GM21526 (cell line): ENCODE measurements around the gene GNA15.
"Not testable (repeated sequence)": the region's sequence is repeated elsewhere in the genome, so short reads cannot be mapped to it uniquely, and the experiment has no call there.

Experiments
- ATAC-seq: cut with Tn5 transposase; IDR thresholded peaks from one replicate; pipeline ENCODE4 v1.9.1; 2021; ENCODE audit warnings: moderate library complexity; ENCODE audit not compliant: unreplicated experiment, low FRiP score

The GNA15 gene

DNA sequence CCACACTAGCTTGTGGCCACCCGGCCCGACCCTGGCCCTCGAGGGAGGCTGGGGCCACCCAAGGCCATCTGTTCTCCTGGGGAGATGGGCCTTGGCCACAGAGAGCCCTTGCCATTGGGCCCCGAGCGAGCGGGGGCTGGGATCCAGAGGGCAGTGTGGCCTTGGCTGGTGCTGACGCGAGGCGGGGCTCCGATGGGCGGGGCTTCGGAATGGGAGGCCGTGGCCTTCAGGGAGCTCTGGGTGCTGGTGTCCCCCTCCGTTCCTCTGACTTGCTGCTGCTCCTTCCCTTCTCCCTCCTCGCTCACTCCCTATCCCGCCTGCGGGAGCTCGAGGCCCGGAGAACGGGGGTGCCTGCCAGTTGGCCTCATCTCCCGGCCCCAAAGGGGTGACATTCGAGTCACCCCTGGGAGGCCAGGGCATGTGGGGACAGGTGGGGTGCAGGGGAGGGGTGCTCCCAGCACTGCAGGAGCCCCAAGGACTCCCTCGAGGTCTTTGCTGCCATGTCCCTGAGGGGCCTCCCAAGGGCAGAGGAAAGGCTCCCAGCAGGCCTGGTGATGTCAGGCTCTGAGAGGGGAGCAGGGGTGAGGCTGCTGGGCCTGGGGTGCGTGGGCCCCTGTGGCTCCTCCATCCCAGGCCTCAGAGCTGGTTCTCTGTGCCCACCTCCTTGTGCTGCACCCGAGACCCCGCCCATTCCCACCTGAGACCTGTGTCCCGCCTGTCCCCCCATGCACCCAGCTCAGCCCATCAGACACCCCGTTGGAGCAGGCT lies 54.1 kb downstream of the GNA15 start:
- ATAC-seq, result no peak

DNA sequence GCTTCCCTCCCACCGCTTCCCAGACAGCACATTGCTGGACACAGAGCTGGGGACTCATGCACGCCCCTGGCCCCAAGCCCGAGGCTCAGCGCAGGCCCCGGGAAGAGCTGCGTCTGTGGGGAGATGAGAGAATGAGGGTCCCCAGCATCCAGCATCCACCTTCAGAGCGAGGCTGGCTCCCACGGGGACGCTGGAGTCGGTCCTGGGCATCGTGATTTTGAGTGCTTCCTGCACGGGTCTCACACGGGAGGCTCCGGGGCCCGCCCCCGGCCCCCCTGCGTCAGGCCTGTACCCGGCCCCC lies 54.6 kb downstream of the GNA15 start:
- no peak for ATAC-seq

GRCh38 chr19:3190921-3191805 lies 55.3 kb downstream of the GNA15 start:
- no peak for ATAC-seq

GRCh38 chr19:3191806-3192104 lies 55.9 kb downstream of the GNA15 start:
- ATAC-seq, result not testable (repeated sequence)

DNA sequence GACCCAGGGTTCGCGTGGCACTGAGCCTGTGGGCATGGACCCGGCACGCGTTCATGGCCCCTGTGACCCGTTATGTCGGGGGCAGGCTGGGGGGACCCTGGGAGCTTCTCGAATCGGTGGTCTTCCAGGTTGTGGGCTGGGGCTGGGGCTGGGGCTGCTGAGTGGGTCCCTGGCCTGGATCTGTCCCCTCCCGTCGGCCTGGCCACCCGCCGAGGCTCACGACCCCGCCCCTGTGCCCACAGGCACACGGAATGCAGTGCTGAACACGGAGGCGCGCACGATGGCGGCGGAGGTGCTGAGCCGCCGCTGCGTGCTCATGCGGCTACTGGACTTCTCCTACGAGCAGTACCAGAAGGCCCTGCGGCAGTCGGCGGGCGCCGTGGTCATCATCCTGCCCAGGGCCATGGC lies 56.4 kb downstream of the GNA15 start:
- no peak for ATAC-seq

GRCh38 chr19:3192684-3193083 lies 56.9 kb downstream of the GNA15 start:
- no peak for ATAC-seq

DNA sequence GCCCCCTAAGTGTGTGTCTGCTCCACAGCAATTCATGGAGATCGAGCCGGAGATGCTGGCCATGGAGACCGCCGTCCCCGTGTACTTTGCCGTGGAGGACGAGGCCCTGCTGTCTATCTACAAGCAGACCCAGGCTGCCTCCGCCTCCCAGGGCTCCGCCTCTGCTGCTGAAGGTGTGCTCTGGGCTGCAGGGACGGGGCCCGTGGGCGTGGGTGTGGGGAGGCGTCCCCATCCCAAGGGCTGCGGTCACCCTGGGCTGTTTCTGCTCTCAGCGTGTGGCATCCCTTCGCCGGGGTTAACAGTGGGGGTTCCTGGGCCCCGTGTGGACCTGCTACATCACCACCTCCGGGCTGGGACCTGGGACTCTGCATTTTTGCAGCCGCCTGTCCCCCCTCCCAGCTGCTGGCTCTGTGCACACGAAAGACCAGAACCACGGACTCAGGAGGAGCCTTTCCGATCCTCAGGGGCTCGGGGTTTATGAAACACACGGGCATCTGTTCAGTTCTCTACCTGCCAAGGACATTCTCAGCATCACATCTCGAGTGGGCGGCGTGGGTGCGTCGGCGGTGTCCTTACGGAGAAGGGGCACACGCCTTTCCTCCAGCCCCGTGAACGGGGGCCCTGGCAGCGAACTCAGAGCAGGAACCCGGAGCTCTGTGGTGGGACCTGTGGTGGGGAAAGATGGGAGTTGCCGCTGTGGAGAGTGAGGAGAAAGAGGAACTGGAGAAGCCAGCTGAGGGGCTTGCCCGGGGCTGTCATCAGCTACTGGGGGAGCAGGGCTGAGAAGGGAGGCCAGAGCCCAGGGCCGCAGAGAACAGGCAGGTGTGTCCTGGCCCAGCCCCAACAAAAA lies 57.6 kb downstream of the GNA15 start:
- ATAC-seq, result no peak

GRCh38 chr19:3194106-3195087 lies 58.6 kb downstream of the GNA15 start:
- ATAC-seq, result no peak

GRCh38 chr19:3196064-3196932 lies 60.5 kb downstream of the GNA15 start:
- ATAC-seq, result no peak

DNA sequence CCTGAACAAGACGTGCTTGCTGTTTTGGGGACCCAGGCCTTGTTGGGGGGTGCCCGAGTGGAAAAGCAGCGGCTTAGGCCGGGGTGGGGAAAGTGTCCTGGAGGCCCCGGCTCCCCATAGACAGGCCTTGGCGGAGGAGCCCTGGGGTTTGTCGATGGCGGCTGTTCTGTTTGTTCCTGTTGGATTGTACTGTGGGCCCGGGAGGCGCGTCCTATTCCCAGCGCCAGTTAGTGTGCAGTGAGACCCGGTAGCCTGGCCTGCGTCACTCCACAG lies 61.0 kb downstream of the GNA15 start:
- no peak for ATAC-seq

- no peak for ATAC-seq
Measured at GRCh38 chr19:3198901-3199700, 63.3 kb downstream of the GNA15 start.

GRCh38 chr19:3201072-3201700 lies 65.4 kb downstream of the GNA15 start:
- no peak for ATAC-seq

DNA sequence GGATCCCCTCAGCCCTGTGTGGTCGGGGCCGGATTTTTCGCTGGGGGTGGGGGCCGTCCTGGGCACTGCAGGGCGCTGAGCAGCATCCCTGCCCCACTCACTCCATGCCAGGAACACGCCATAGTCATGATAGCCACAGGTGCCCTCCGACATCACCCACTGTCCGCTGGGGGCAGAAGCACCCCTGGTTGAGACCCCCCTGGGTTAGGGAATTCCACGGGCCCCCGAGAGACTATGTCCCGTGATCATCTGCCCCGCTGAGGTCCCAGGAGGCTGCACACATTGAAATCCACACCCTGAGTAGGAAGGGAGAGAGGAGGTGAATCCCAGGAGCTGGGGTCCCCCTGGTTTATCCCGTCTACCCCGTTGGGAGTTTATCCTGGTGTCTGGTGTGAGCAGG lies 66.1 kb downstream of the GNA15 start:
- ATAC-seq, result no peak

DNA sequence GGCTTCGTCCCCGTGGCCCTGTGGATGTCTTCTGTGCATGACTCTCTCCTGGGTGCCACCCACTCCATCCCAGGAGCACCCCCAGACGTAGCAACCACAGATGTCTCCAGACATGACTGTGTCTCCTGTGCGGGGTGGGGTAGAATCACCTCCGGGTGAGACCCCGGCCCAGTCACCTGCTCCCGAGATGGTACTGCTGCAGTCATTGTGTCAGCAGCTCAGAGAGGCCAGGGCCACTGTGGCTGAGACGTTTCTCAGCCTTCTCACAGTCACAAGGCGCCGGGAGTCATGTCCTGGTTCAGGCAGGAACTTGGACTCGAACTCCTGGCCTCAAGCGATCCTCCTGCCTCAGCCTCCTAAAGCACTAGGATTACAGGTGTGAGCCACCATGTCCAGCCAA lies 66.5 kb downstream of the GNA15 start:
- no peak for ATAC-seq

DNA sequence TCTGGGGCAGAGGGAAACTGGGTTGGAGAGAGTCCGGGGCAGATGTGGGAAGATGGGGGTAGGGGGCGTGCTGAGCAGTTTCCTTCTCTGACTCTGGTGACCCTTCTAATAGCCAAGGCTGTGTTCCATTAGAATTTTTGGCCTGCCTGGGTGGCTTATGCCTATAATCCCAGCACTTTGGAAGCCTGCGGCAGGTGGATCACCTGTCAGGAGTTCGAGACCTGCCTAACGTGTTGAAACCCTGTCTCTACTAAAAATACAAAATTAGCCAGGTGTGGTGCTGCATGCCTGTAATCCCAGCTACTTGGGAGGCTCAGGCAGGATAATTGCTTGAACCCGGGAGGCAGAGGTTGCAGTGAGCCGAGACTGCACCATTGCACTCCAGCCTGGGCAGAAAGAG lies 67.1 kb downstream of the GNA15 start:
- not testable (repeated sequence) for ATAC-seq

- ATAC-seq, result no peak
Measured at GRCh38 chr19:3203805-3204645, 68.2 kb downstream of the GNA15 start.

GRCh38 chr19:3204646-3205275 lies 68.9 kb downstream of the GNA15 start:
- ATAC-seq, result no peak
